HG03575 (cell line): Measurements from ENCODE around the gene MEG3.
"Not testable (repeated sequence)": the region's sequence is repeated elsewhere in the genome, so short reads cannot be mapped to it uniquely, and the experiment has no call there.

Source experiments
- ATAC-seq: cut with Tn5 transposase; IDR thresholded peaks from one replicate; pipeline ENCODE4 v1.9.1; 2021; ENCODE audit not compliant: unreplicated experiment, insufficient number of reproducible peaks, low FRiP score; ENCODE audit errors: extremely low read depth

MEG3 gene

DNA sequence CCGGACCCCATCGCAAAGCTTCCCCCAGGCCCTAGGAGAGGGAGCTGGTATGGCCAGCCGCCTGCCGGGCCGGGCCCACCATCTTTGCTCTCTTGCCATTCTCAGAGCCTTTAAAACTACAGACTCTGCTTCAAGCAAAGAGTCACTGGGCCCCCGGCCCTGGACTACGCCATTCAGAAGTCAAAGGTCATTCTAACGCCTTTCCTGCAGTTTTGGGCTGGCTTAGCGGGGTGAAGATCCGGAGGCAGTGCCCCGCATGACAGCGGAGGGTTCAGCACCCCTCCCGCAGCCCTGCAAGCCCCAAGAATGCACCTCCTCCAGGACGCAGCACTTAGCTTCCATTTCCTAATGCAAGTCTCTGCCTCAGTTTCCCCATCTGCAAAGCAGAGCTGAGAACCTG, 38.3 kb upstream of the MEG3 start:
- no peak for ATAC-seq

DNA sequence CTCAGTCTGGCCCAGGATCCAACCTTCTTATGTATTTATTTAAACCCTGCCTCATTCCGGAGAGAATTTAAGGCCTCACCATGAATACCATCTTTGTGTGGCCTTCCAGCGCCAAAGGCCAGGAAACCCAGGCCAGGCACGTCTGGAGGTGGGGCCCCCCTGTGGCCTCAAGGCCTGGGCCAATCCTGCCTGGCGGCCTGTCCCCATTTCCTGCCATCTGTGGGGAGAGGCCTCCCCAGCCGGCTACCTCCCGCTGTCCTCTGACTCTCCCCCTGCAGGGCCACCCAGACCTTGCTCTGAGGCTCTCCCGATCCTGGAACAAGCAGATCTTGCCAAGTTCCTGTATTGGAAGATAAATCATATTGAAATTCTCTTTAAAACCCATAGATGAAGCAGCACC, 37.4 kb upstream of the MEG3 start:
- no peak for ATAC-seq

DNA sequence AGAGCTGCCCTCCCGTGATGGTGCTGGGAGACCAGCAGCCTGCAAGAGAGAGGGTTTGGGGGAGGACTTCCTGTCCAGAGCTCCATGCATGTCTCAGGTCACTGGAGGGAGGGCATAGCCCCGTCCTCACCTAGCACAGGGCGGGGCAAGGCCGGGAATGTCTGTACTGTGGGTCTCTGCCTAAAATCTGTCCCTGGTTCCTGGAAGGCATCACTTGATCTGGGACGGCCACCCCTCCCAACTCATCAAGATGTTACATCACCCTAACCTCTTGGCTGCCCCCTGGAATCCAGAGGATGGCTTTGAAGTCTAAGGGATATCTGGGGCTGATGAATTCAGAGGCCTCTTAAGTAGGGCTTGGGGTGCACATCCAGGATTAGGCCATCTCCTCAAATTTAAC, 37.0 kb upstream of the MEG3 start:
- ATAC-seq = no peak

DNA sequence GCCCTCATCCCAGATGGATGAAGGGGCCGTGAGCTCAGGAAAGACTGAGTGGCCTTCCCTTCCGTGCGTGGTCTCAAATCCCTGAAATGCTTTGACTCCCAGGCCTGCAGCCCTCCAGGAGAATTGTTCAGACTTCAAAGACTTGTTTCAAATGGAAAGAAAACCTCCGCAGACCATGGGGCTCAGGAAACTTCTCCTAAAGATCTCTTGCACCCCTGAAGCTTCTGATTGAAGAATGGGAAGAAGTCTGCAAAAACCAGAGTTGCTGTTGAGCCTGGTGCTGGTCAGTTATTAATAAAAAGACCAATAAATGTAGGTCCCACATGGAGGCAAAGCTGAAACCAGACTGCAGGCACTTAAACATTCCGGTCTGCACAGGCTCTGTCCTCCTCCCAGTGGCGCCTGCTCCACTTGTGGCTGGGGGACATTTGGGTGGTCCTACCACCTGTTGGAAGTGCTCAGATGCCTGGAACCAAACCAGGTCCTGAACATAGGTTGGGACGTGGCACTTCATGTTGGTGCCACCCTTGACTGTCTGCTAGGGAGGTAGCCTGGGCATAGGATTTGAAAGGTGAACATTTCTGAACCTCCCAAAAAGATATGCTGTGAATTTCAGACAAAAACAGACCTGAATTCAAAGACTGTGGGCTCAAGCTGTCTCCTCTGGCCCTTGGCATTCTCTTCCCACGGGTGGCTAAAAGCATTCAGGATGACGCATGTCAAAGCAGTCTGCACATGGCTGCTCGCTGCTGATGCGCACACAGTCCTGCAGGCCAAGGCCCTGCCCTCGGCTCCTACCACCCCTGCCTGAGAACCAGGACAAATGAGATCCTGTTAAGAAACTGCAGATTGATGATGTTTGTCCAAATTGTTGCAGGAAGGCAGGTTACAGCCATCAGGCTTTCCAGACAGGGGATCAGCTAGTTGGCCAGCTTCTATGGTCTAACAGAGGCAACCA, 36.2 kb upstream of the MEG3 start:
- no peak for ATAC-seq

DNA sequence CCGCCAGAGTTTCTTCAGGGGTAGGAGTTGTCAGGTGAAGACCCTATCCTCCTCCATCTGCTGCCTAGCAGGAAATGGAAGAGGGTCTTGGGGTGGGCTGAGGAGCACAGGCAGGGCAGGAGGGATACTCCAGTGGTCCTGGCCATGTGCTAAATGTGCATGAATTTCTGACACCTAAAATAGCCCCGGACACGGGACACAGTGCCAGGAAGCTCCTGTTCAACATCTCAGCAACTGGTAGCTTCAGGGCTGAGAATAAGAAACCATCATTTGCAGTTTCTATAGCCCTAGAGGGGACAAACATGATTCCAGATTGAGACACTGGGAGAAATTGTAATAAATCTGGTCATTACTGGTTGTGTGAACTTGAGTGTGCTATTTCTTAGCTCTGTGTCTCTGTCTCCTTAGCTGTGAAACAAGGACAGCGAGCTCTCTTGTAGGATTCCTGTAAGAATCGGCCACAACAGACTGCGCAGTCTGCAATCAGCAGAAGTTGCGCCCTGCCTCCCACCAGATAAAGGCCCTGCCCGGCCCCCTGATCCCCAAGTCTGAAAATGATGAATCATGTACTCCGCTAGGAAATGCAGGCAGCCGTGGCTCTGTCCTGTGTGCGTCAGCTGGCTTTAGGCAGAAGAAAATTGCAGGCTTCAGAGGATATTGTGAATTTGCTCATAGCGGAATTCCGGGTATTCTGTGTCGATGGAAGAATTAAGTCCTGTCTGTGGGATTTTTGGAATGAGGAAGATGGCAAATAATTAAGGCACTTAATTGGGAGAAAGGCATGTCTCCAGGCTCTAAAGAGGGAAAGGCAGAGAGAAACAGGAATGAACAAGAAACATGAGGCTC, 35.2 kb upstream of the MEG3 start:
- ATAC-seq = no peak

DNA sequence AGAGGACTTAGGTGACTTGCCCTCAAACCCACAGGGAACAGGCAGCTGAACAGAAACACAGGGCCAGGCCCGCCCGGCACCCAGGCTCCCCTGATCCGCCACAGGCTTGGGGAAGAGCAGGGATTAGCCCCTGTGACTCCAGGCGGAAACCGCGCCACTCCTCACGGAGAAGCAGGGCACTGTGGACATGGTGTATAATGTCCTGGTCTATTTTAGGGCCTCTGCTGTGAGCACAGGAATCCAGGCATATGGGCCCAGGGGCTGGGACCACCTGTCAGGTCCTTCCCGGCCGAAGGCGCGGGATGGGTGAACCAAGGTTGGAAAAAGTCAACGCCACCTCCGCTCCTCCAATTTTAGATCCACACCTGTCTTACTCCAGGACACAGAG, 34.6 kb upstream of the MEG3 start:
- ATAC-seq = no peak

DNA sequence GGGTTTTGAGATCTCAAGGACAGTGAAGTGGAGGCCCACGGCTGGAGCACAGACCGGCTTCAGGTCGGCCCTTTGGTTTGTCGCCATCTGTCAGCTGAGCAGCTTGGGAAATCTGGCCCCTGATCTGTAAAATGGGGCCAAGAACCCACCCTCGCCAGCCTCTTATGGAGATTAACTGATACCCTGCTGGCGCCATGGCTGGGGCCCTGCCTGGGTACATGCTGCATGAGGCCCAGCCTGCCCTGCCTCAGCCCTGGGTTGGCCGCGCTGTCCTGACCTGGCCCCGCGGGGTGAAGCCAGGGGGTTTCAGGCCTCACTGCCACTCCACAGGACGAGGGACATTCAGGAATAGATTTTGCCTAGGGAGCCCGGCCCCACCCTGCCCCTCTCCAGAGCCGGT, 33.9 kb upstream of the MEG3 start:
- no peak for ATAC-seq

DNA sequence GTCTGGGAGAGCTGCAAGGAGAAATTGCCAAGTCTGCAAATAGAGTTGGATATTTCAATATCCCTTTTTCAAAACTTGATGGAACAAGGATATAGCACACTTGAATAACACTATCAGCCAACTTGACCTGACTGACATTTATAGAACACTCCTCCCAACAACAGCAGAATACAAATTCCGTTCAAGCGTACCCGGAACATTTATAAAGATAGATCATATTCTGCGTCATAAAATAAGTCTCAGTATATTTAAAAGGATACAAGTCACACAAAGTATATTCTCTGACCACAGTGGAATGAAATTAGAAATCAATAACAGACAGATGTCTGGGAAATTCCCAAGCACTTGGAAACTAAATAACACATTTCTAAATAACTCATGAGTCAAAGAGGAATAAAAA, 29.0 kb upstream of the MEG3 start:
- no peak for ATAC-seq

DNA sequence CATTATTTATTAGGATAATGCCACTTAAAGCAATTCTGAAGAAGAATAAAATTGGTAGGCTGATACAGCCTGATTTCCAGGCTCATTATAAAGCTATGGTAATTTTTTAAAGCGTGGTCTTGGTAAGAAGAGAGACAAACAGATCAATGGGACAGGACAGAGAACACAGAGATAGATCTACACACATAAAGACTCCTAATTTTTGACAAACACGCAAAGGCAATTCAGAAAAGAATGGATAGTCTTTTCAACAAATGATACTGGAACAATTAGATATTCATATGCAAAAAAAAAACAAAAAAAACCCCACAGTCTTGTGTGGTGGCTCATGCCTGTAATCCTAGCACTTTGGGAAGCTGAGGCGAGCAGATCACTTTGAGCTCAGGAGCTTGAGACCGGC, 25.9 kb upstream of the MEG3 start:
- ATAC-seq = no peak

DNA sequence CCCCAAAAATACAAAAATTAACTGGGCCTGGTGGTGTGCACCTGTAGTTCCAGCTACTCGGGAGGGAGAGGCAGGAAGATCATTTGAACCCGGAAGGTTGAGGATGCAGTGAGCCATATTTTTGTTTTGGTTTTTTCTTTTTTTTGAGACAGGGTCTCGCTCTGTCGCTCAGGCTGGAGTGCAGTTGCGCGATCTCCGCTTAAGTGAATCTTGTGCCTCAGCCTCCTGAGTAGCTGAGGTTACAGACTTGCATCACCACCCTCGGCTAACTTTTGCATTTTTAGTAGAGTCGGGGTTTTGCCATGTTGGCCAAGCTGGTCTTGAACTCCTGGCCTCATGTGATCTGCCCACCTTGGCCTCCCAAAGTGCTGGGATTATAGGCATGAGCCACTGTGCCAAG, 24.5 kb upstream of the MEG3 start:
- ATAC-seq = not testable (repeated sequence)

DNA sequence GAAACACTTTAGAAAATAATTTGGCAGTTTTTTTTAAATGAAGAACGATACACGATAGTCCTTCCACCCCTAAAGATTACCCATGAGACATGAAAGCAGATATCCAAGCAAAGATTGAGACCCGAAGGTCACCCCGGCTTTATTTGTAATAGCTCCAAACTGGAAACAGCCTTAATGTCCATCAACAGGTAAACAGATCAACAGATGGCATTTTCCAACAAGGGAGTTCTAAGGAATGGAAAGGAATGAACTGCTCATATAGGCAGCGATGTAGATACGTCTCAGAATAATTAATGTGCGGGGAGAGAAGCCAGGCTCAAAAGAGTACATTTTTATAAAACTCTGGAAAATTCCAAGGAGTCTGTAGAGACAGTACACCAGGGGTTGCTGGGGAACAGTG, 23.7 kb upstream of the MEG3 start:
- ATAC-seq = no peak

DNA sequence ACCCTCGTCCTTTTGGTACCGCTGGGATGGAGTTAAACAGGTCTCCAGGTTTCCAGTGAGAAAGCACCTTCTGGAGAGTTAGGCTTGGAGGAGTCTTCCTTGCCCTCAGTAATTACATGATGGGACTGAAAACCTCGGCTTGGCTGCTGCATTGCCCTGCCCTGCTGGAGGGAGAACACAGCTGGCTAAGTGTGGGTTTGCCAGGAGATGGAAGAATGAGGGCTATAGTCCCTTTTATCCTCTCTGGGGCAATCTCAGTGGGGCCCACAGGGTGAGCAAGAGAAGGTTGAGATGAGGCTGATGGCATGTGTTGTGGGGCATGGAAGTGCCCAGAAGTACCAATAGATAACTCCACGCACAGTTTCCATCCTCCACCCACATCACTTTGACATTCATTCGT, 23.2 kb upstream of the MEG3 start:
- ATAC-seq = no peak

DNA sequence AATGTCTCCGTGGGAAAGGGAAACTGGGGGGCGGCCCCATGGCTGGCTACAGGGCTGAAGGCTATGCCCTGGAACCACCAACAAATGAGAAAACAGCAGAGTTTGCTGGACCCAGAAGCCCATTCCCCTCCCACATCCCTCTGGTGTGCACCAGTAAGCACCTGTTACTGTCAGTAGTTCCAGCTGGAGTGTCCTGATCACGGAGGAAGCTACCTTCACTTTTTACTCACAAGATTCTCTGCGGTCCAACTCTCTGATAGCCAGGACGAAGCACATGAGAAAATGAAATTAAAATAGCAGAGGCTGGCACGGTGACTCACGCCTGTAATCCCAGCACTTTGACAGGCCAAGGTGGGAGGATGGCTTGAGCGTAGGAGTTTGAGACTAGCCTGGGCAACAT, 22.7 kb upstream of the MEG3 start:
- ATAC-seq = no peak

DNA sequence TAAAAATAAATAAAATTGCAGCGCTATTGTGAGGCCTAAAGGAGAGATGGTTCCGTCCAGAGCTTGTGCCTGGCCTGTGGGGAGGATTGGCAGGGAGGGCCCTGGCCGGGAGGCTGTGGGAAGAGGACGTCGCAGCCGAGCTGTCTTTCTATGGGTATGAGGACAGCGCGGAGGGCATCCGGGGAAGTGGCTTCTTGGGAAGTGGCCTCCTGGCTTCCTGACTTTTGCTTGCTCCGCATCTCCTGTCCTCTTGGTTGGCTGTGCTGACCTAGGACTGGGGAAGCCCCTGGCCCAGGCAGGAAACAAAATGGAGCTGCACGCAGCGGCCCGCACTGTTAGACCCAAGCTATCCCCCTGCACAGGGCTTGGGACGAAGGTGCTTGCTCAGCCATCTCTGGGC, 22.2 kb upstream of the MEG3 start:
- ATAC-seq = no peak

DNA sequence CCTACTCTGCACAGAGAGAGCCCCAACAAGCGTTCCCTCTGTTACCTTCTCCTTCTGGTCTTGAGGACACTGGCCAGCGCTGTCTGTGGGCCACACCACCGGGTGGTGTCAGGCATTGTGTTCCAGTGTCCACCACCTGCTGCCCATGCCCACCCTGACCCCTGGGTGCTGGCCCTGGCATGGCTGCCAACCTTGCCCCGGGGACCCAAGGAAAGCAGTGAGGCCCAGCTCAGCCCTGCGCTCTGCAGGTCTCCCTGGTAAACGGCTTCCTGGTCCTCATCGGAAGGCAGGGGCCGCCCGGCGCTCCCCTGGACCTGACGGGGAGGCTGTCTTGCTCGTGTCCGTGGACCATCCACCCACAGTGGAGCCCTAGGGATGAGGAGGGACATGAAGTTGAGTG, 21.8 kb upstream of the MEG3 start:
- ATAC-seq = no peak

DNA sequence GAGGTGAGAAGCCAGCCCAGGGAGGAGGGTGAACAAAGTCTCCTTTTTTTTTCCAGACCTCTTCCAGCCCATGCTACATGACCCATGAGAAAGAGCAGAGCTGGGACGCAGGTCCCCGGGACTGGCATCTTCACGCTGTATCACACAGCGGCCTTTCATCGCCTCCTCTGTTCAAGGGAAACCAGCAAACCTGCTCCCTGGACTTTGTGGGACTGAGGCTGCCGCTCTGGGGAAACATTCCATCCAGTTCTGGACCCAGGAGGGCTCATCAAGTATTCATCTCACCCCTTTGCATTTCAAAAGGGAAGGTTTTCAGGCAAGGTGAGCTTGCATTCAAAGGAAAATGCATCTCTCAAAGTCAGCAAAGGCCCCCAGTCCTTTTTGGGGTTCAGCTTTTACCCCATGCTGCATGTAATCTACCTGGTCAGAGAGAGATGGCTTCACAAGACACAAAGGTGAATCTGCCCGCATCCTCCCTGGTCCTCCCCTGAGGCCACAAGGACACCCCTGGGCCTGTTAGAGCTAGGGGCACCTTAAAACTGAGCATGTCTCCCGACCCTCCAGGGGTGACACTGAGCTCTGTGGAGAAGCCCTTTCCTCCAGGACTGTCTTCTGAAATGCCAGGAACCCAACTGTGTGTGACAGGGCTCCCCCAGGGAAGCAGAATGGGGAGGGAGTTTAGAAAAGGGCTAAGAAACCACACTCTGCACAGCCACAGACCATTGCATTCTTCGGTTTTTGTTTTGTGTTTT, 21.2 kb upstream of the MEG3 start:
- ATAC-seq = no peak

DNA sequence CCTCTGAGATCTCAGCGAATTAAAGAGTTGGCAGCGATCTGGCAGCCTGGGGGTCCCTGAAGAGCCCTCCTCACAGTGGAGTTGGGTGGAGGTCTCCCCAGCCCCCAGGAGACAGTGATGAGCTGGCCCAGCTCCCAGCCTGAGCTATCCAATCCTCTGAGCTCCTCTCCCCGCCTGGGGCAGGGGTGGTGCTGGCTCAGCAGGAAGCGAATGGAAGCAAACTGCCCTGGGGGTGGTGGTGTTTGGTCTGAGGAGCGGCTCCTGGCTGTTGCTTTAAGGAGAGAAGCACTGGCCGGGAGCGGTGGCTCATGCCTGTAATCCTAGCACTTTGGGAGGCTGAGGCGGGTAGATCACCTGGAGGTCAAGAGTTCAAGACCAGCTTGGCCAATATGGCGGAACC, 19.5 kb upstream of the MEG3 start:
- no peak for ATAC-seq

DNA sequence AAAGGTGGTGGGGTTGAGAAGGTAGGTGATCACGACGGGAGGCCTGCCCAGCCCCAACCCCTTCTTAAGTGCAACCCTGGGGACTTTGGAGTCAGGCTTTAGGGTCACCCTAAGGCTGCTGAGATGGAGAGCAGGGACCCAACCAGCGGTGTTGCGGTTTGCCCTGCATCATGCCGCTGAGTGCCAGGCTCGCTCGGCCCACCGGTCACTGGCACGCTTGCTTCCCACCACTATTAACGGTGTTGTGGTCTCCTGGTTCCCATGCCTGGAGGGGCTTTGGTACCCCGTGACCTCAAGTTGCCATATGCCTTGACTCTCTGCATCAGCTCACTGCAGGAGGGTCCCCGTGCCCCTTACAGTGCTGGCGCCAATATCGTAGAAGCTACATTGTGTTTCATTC, 18.4 kb upstream of the MEG3 start:
- no peak for ATAC-seq

DNA sequence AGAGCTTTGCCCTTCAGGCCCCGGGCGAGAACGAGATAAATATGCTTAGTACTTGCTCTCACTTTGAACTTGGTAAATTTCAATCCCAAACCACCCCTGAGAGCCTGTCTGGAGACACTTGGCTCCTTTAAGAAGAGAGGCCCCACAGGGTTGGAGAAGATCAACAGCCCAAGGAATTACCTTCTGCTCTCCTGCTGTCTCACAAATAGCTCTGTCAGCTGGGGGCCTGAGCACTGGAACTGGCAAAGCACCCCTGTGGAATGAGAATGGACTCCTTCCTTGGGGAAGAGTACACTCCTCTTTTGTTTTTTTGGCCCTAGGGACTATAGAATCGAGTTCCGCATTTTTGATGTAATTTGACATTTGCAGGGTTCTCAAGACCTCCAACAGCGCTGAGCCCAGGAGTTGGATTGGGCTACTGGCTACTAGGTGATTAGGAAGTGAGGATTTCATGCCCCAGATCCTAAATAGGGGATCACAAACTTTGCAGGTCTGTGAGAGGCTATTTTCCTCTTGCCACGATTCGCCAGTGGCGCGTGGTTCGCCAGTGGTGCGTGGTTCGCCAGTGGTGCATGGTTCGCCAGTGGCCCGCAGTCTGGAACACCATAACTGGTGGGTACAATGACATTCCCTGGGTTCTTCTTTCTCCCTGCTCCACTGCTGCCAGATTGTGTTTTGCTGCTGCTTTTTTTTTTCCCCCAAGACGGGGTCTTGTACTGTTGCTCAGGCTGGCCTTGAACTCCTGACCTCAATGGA, 17.8 kb upstream of the MEG3 start:
- ATAC-seq = no peak
